Esophagus squamous epithelium (tissue), 4 donors: ENCODE measurements around the gene ZNF442.
"Not testable (repeated sequence)": the region's sequence is repeated elsewhere in the genome, so short reads cannot be mapped to it uniquely, and the experiment has no call there.

Source experiments
- CTCF ChIP-seq, 6 experiments: fragments of 450-650 bp in 4 of 6; fragments of 200-600 bp in 2 of 6; sonication (generic) in 2 of 6; IDR thresholded peaks; one replicate each; pipeline ENCODE4 v1.5.1; 2016 to 2019; ENCODE audit warnings: antibody characterized with exemption in 6 of 6, mild to moderate bottlenecking in 4 of 6, moderate library complexity in 4 of 6
- POLR2A ChIP-seq, 4 donors: fragments of 450-650 bp; IDR thresholded peaks; one replicate each; pipeline ENCODE4 v1.6.1; 2017; ENCODE audit warnings: antibody characterized with exemption in 4 of 4, mild to moderate bottlenecking in 4 of 4, moderate library complexity in 3 of 4

DNA sequence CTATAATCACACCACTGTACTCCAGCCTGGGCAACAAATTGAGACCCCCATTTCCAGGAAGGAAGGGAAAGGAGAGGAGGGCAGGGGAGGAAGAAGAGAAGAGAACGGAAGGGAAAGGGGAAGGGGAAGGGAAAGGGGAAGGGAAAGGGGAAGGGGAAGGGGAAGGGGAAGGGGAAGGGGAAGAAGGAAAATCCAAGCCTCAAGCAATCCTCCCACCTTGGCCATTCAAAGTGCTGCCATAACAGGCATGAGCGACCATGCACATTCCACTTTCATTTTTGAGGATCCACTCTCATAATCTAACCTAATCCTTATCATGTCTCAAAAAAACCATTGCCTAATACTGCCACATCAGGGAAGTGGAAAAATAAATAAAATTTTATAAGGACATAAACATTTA is 20.9 kb upstream of the ZNF442 start:
- TF ChIP-seq POLR2A, CTCF (IDR thresholded peaks at IDR 0.05): not testable (repeated sequence)
